Lower leg skin (tissue), 3 donors: ENCODE measurements around the gene AURKAIP1.

Experiments
- CTCF ChIP-seq, 3 donors: fragments of 450-650 bp; IDR thresholded peaks; one replicate each; pipeline ENCODE4 v1.5.1; 2016; ENCODE audit warnings: antibody characterized with exemption in 3 of 3, mild to moderate bottlenecking in 3 of 3, moderate library complexity in 2 of 3
- POLR2A ChIP-seq, 2 donors: fragments of 450-650 bp; IDR thresholded peaks; one replicate each; pipeline ENCODE4 v1.6.1; 2016 to 2017; ENCODE audit warnings: antibody characterized with exemption in 2 of 2, mild to moderate bottlenecking in 1 of 2, moderate library complexity in 1 of 2

DNA sequence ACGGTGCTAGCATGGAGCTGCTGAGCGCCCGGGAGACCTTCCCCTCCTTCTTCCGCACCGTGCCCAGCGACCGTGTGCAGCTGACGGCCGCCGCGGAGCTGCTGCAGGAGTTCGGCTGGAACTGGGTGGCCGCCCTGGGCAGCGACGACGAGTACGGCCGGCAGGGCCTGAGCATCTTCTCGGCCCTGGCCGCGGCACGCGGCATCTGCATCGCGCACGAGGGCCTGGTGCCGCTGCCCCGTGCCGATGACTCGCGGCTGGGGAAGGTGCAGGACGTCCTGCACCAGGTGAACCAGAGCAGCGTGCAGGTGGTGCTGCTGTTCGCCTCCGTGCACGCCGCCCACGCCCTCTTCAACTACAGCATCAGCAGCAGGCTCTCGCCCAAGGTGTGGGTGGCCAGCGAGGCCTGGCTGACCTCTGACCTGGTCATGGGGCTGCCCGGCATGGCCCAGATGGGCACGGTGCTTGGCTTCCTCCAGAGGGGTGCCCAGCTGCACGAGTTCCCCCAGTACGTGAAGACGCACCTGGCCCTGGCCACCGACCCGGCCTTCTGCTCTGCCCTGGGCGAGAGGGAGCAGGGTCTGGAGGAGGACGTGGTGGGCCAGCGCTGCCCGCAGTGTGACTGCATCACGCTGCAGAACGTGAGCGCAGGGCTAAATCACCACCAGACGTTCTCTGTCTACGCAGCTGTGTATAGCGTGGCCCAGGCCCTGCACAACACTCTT, 42.8 kb downstream of the AURKAIP1 start:
- TF ChIP-seq CTCF (IDR thresholded peaks at IDR 0.05): no peak
- no peak for TF ChIP-seq POLR2A (IDR thresholded peaks at IDR 0.05)
